Measurements from ENCODE around the gene DTHD1.

The DTHD1 gene

GRCh38 chr4:36349938-36350549, 68.6 kb downstream of the DTHD1 start:
- DNase-seq: no peak

- DNase-seq: no peak
These were observed 69.8 kb downstream of the DTHD1 start for GRCh38 chr4:36351082-36351666.

- DNase-seq: no peak
These were observed 72.6 kb downstream of the DTHD1 start for GRCh38 chr4:36353998-36354397.

GRCh38 chr4:36358173-36358572, 76.8 kb downstream of the DTHD1 start:
- DNase-seq: no peak

GRCh38 chr4:36360755-36361154, 79.3 kb downstream of the DTHD1 start:
- no peak for DNase-seq

GRCh38 chr4:36363024-36363423, 81.6 kb downstream of the DTHD1 start:
- no peak for DNase-seq

- no peak for DNase-seq
These were observed 93.6 kb downstream of the DTHD1 start for GRCh38 chr4:36374836-36375511.

- DNase-seq: no peak
These were observed 104.6 kb downstream of the DTHD1 start for GRCh38 chr4:36385951-36386571.

GRCh38 chr4:36386691-36387090, 105.3 kb downstream of the DTHD1 start:
- DNase-seq: no peak

- no peak for DNase-seq
These were observed 107.3 kb downstream of the DTHD1 start for GRCh38 chr4:36388710-36389109.

GRCh38 chr4:36391411-36391810, 110.0 kb downstream of the DTHD1 start:
- no peak for DNase-seq

- DNase-seq: no peak
These were observed 110.6 kb downstream of the DTHD1 start for GRCh38 chr4:36392024-36392423.

- DNase-seq: no peak
These were observed 111.5 kb downstream of the DTHD1 start for GRCh38 chr4:36392916-36393315.
